Measurements from ENCODE around the gene SLTM. TPM values are rescaled to one million over a fixed set of nuclear protein-coding genes. Genes with fewer than 3 reads are reported as not detected.

SLTM gene
- polyA plus RNA-seq, 1 of the 3 experiments (the other 2 are of a cell fraction): 54.3 TPM

GRCh38 chr15:58865425-58865880, 68.0 kb downstream of the SLTM start:
- H3K27ac ChIP-seq (ENCODE audit: low read depth in 2 of 2, low read length in 1 of 2): no peak overlapping the region
- H2AFZ ChIP-seq (ENCODE audit: low read depth): no peak overlapping the region
- WGBS (ENCODE audit: low lambda C conversion rate): 96% methylated on average over 11 of the region's 15 CpGs

GRCh38 chr15:58864602-58865424, 68.7 kb downstream of the SLTM start:
- ChIA-PET CTCF (no interaction called here), POLR2A (no interaction called here)
- Histone ChIP-seq H3K9me2 (no peaks in the 10 kb centered on the region), H3K79me2 (ENCODE audit: insufficient read depth) (no peaks in the 10 kb centered on the region), H3K4me2 (no peak overlapping the region), H3K9me3 (no peaks in the 10 kb centered on the region), H2AFZ (ENCODE audit: low read depth) (no peak overlapping the region), H3K27ac (ENCODE audit: low read depth in 2 of 2, low read length in 1 of 2) (no peak overlapping the region), H3K27me3 (ENCODE audit: insufficient read depth) (no peaks in the 10 kb centered on the region), H3F3A (replicated peaks; ENCODE audit: insufficient read depth) (no peaks in the 10 kb centered on the region), H3K4me1 (ENCODE audit: control insufficient read depth in 1 of 2, insufficient read depth in 2 of 2, low read depth in 1 of 2, low read length in 1 of 2) (peaks cover 0 to 2% of the 10 kb centered on the region in 2 experiments; a peak in 1 of 4 replicates), H3K9ac (no peak overlapping the region), H3K4me3 (ENCODE audit: low read depth in 2 of 2, low read length in 1 of 2) (no peak overlapping the region), H4K20me1 (ENCODE audit: insufficient read depth) (no peaks in the 10 kb centered on the region), H3K36me3 (replicated peaks in 1 of 2; ENCODE audit: control insufficient read depth in 1 of 2, insufficient read depth in 2 of 2, low read length in 1 of 2) (no peaks in the 10 kb centered on the region)
- peak; percentile 27 for DNase-seq
- TF ChIP-seq MAX (IDR thresholded peaks at IDR 0.05; ENCODE audit: low read depth): no peak
- no peak for TF ChIP-seq CTCF (IDR thresholded peaks at IDR 0.05)
- WGBS (ENCODE audit: low lambda C conversion rate): 97% methylated on average over 49 of the region's 54 CpGs

More at GRCh38 chr15:58865425-58865880, 68.0 kb downstream of the SLTM start:
- DNase-seq: no peak
- Histone ChIP-seq H3K27me3 (ENCODE audit: insufficient read depth) (no peaks in the 10 kb centered on the region), H3F3A (replicated peaks; ENCODE audit: insufficient read depth) (no peaks in the 10 kb centered on the region), H3K4me2 (no peak overlapping the region), H3K9me2 (no peaks in the 10 kb centered on the region), H4K20me1 (ENCODE audit: insufficient read depth) (no peaks in the 10 kb centered on the region), H3K36me3 (replicated peaks in 1 of 2; ENCODE audit: control insufficient read depth in 1 of 2, insufficient read depth in 2 of 2, low read length in 1 of 2) (no peaks in the 10 kb centered on the region), H3K9me3 (no peaks in the 10 kb centered on the region), H3K79me2 (ENCODE audit: insufficient read depth) (no peaks in the 10 kb centered on the region), H3K4me3 (ENCODE audit: low read depth in 2 of 2, low read length in 1 of 2) (no peak overlapping the region), H3K9ac (no peak overlapping the region), H3K4me1 (ENCODE audit: control insufficient read depth in 1 of 2, insufficient read depth in 2 of 2, low read depth in 1 of 2, low read length in 1 of 2) (peaks cover 0 to 2% of the 10 kb centered on the region in 2 experiments; a peak in 1 of 4 replicates)
- POLR2A ChIA-PET: no interaction called here
- CTCF ChIA-PET: no interaction called here
- TF ChIP-seq TCF12 (IDR thresholded peaks at IDR 0.05) (no peak), USF2 (IDR thresholded peaks at IDR 0.05; ENCODE audit: borderline replicate concordance, low read depth, low read length) (no peak), RFX5 (IDR thresholded peaks at IDR 0.05; ENCODE audit: low read length) (no peak), ELF1 (IDR thresholded peaks at IDR 0.05) (no peak), NFIC (IDR thresholded peaks at IDR 0.05; ENCODE audit: borderline replicate concordance) (no peak)
